ENCODE data around the gene PDE6B. TPM values are rescaled to one million over a fixed set of nuclear protein-coding genes. Genes with fewer than 3 reads are reported as not detected.
A peak's percentile ranks its signal among the peaks of the same experiment; 100 is the strongest.

The PDE6B gene
- total RNA-seq, 4 donors from 2014 or later = not detected

DNA sequence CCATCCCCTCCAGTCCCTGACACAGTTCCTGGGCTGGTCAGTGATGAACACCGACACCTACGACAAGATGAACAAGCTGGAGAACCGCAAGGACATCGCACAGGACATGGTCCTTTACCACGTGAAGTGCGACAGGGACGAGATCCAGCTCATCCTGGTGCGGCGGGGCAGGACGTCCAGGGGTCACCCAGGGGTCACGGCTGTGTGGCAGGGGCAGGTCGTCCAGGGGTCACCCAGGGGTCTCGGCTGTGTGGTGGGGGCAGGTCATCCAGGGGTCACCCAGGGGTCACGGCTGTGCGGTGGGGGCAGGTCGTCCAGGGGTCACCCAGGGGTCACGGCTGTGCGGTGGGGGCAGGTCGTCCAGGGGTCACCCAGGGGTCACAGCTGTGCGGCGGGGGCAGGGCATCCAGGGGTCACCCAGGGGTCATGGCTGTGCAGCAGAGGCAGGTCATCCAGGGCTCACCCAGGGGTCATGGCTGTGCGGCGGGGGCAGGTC is 32.0 kb downstream of the PDE6B start:
- Histone ChIP-seq H3K4me1 (no peaks in the 10 kb centered on the region), H3K27ac (no peak overlapping the region), H3K4me3 (no peak overlapping the region), H3K9me3 (no peaks in the 10 kb centered on the region), H3K27me3 (peaks cover 8 to 30% (median 11%) of the 10 kb centered on the region in 3 donors), H3K36me3 (no peaks in the 10 kb centered on the region)
- in situ Hi-C loops (cut with MboI; ENCODE audit: low sequenced_read_pairs in 4 of 4) = no loop called here
- no peak for ATAC-seq
- intact Hi-C loops (cut with DNase I; ENCODE audit: low total_unique reads) = no loop called here
- DNase-seq = no peak
- no peak for TF ChIP-seq POLR2A (IDR thresholded peaks at IDR 0.05)
- TF ChIP-seq CTCF (IDR thresholded peaks at IDR 0.05 in 4 of 5, conservative IDR thresholded peaks at IDR 0.05 in 1 of 5) = no peak

DNA sequence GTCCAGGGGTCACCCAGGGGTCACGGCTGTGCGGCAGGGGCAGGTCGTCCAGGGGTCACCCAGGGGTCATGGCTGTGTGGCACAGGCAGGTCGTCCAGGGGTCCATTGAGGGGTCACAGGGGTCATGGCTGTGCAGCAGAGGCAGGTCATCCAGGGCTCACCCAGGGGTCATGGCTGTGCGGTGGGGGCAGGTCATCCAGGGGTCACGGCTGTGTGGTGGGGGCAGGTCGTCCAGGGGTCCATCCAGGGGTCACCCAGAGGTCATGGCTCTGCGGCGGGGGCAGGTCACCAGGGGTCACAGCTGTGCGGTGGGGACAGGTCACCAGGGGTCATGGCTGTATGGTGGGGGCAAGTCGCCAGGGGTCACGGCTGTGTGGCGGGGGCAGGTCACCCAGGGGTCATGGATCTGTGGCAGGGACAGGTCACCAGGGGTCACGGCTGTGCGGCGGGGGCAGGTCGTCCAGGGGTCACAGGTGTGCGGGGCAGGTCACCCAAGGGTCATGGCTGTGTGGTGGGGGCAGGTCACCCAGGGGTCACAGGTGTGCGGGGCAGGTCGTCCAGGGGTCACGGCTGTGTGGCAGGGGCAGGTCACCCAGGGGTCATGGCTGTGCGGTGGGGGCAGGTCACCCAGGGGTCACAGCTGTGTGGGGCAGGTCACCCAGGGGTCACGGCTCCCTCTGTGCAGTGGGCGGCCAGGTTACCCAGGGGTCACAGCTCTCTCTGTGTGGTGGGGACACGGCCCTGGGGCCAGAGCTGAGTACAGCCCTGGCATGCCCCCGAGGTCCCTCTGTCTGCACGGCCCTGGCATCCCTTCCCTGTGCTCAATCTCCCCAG is 32.7 kb downstream of the PDE6B start:
- H3K36me3 ChIP-seq = no peaks in the 10 kb centered on the region
- no peak for DNase-seq
- no peak overlapping the region for H3K4me3 ChIP-seq
- no peaks in the 10 kb centered on the region for H3K4me1 ChIP-seq
- ATAC-seq = no peak
- H3K9me3 ChIP-seq = no peaks in the 10 kb centered on the region
- no peak overlapping the region for H3K27ac ChIP-seq
- no peak for TF ChIP-seq CTCF (IDR thresholded peaks at IDR 0.05 in 4 of 5, conservative IDR thresholded peaks at IDR 0.05 in 1 of 5)
- in situ Hi-C loops (cut with MboI; ENCODE audit: low sequenced_read_pairs in 4 of 4) (no loop called here), intact Hi-C loops (cut with DNase I; ENCODE audit: low total_unique reads) (no loop called here)
- peaks cover 10 to 35% (median 18%) of the 10 kb centered on the region in 3 donors for H3K27me3 ChIP-seq

GRCh38 chr4:658681-659667 is 33.6 kb downstream of the PDE6B start:
- TF ChIP-seq POLR2A (IDR thresholded peaks at IDR 0.05) (no peak), CTCF (IDR thresholded peaks at IDR 0.05 in 4 of 5, conservative IDR thresholded peaks at IDR 0.05 in 1 of 5) (no peak)
- no peaks in the 10 kb centered on the region for H3K9me3 ChIP-seq
- ATAC-seq (no peak), DNase-seq (peak in 1 of 2 donors; percentile 6)
- intact Hi-C loops (cut with DNase I; ENCODE audit: low total_unique reads) (no loop called here), in situ Hi-C loops (cut with MboI; ENCODE audit: low sequenced_read_pairs in 4 of 4) (no loop called here)
- no peak overlapping the region for H3K27ac ChIP-seq
- peaks cover 0 to 4% of the 10 kb centered on the region in 2 donors for H3K4me1 ChIP-seq
- no peak overlapping the region for H3K4me3 ChIP-seq
- no peaks in the 10 kb centered on the region for H3K36me3 ChIP-seq
- H3K27me3 ChIP-seq = peaks cover 18 to 43% (median 27%) of the 10 kb centered on the region in 3 donors

- Histone ChIP-seq H3K36me3 (no peaks in the 10 kb centered on the region), H3K27ac (no peak overlapping the region), H3K4me3 (no peak overlapping the region), H3K4me1 (peaks cover 0 to 4% of the 10 kb centered on the region in 2 donors), H3K27me3 (peaks cover 24 to 49% (median 36%) of the 10 kb centered on the region in 3 donors), H3K9me3 (no peaks in the 10 kb centered on the region)
- in situ Hi-C loops (cut with MboI; ENCODE audit: low sequenced_read_pairs in 4 of 4) = no loop called here
- ATAC-seq (no peak), DNase-seq (peak in 1 of 2 donors; percentile 4)
- TF ChIP-seq POLR2A (IDR thresholded peaks at IDR 0.05) (no peak), CTCF (IDR thresholded peaks at IDR 0.05 in 4 of 5, conservative IDR thresholded peaks at IDR 0.05 in 1 of 5) (no peak)
- intact Hi-C loops (cut with DNase I; ENCODE audit: low total_unique reads) = no loop called here
Measured at GRCh38 chr4:659851-660250, 34.5 kb downstream of the PDE6B start.

Measured in gastrocnemius medialis (tissue), 4 donors.